ENCODE data around the gene LDLRAD4.

LDLRAD4 gene

GRCh38 chr18:13296867-13297574 lies 78.5 kb downstream of the LDLRAD4 start:
- no peak for DNase-seq (ENCODE audit: low spot score)
- no peak for TF ChIP-seq CTCF (IDR thresholded peaks at IDR 0.05; ENCODE audit: extremely low read depth, missing control alignments)

DNA sequence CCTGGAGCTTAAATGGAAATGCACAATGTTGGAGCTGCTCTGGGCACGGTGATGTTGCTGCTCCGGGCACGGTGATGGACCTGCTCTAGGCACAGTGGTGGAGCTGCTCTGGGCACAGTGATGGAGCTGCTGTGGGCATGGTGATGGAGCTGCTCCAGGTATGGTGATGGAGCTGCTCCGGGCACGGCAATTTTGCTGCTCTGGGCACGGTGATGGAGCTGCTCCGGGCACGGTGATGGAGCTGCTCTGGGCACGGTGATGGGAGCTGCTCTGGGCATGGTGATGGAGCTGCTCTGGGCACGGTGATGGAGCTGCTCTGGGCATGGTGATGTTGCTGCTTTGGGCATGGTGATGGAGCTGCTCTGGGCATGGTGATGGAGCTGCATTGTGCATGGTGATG lies 79.7 kb downstream of the LDLRAD4 start:
- no peak for TF ChIP-seq CTCF (IDR thresholded peaks at IDR 0.05; ENCODE audit: extremely low read depth, missing control alignments)
- DNase-seq (ENCODE audit: low spot score): no peak

DNA sequence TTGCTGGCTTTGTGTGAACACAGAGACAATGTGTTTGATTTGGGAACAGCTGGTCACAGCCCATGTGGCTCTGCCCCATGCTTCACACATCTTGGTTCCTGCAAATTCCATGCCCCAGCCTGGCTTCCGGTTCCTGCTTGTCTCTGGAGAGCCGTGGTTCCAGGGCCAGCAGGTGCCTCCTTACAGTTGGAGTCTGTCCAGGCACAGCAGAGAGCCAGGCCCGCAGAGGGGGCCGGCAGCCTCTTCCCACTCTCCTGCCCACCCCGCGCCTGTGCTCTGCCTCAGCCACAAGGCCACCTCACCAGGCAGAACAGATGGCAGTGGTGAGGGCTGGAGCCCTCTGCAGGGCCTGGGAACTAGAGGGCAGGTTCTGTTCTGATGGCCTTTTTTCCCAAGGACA lies 81.5 kb downstream of the LDLRAD4 start:
- no peak for TF ChIP-seq CTCF (IDR thresholded peaks at IDR 0.05; ENCODE audit: extremely low read depth, missing control alignments)
- no peak for DNase-seq (ENCODE audit: low spot score)

- DNase-seq (ENCODE audit: low spot score): no peak
- no peak for TF ChIP-seq CTCF (IDR thresholded peaks at IDR 0.05; ENCODE audit: extremely low read depth, missing control alignments)
These were observed 82.2 kb downstream of the LDLRAD4 start for GRCh38 chr18:13300796-13301195.

GRCh38 chr18:13302040-13302439 lies 83.5 kb downstream of the LDLRAD4 start:
- no peak for TF ChIP-seq CTCF (IDR thresholded peaks at IDR 0.05; ENCODE audit: extremely low read depth, missing control alignments)
- no peak for DNase-seq (ENCODE audit: low spot score)

GRCh38 chr18:13302457-13303225 lies 84.1 kb downstream of the LDLRAD4 start:
- DNase-seq (ENCODE audit: low spot score): no peak
- TF ChIP-seq CTCF (IDR thresholded peaks at IDR 0.05; ENCODE audit: extremely low read depth, missing control alignments): no peak

DNA sequence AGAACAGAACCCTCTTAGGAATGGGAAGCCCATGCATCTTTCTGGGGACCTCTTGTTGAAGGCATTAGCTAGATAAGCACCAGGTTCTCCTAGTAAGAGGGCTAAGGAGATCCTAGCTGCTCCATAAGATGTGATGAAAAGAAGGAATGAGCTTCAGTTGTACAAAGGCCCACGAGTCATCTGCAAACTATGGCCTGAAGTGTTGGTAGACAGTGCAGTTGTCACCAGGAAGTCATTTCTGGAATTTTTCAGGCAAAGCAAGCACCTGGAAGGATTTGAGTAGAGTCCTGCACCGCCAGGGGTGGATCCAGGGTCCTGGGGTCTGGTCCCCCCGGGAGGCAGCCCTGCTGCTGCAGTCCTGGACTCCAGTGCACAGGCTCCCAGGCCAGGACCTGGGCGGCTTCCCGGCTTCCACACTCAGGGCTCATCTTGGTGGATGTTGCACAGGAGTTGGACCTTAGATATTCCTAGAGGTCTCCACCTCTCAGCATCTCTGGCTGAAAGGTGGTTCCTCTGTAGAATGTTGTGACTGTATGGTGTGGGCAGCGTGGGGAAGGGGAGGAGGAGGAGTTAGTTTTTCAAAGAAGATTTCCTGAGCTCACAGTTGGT lies 85.3 kb downstream of the LDLRAD4 start:
- TF ChIP-seq CTCF (IDR thresholded peaks at IDR 0.05; ENCODE audit: extremely low read depth, missing control alignments): no peak
- no peak for DNase-seq (ENCODE audit: low spot score)

All from GM20000 (cell line).